GM19193 (cell line): ENCODE measurements around the gene PCSK2.

Experiments
- POLR2A ChIP-seq: IDR thresholded peaks from 4 replicates; pipeline ENCODE4 v1.6.1; 2011; ENCODE audit not compliant: insufficient read depth, insufficient read length; ENCODE audit errors: extremely low read depth

Gene PCSK2

DNA sequence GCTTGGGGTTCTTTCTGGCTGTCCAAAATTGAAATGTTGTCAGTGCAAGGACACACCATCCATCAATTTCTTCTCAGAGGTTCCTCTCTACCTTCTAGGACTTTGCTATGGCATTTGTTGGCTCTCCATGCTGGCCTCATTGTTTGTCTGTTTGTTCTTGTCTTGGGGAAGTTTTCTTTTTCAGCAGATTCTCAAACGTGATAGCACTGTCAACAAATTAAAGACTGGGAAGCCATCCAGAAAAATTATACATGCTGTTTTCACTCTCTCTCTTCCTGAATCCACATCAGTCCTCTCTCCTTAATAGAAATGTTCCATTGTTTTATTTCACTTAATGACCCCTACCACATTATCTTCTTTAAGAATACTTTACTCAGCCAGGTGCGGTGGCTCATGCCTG is 130.4 kb downstream of the PCSK2 start:
- TF ChIP-seq POLR2A, result no peak

DNA sequence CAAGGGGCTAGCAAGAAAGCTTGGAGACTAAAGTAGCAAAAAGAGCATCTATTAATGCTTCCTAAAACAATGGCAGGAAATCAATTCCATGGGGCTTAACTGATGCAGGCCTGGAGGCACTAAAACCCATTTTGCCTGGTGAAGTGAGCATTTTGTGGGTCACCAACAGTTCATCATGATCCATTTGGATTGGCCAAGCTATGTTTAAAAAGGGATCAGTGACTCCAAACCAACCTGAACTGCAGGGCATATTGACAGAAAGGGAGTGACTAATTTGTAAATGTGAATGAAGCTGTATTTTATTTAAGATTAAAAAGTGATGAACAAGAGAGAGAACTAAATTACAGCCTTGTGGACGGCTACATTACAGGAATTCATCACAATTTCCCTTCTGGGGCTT is 132.0 kb downstream of the PCSK2 start:
- TF ChIP-seq POLR2A, result no peak

DNA sequence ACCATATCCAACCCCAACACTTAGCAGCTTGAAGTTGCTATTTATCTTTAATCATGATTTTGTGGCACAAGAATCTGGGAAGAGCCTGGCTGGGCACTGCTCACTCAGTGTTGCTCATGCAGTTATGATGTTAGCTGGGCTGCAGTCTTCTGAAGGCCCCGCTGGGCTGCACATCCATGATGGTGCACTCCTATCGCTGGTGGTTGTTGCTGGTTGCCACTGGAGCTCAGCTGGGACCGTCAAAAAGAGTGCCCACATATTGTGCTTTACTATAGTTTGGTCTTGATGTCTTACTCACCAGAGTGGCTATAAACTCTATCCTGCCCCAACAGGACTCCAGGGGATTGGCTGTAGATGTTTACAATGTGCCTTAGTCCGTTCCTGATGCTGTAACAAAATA is 137.8 kb downstream of the PCSK2 start:
- no peak for TF ChIP-seq POLR2A

DNA sequence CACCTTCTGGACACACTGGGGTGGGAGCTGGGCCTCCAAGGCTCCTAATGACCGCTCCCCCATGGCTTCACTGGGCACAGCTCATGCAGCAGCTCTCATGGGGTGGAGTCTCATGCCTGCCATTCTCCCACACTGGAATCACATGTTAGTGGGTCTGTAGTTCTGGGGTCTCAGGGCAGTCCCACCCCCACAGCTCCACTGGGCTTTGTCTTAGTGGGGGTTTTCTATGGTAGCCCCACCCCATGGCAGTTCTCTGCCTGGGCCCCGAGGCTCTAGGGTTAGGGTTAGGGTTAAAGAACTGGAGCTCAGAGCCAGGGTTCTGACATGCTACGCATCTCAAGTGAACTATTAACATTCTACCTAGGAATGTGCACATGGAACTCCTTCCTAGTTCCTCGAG is 139.0 kb downstream of the PCSK2 start:
- TF ChIP-seq POLR2A, result no peak

DNA sequence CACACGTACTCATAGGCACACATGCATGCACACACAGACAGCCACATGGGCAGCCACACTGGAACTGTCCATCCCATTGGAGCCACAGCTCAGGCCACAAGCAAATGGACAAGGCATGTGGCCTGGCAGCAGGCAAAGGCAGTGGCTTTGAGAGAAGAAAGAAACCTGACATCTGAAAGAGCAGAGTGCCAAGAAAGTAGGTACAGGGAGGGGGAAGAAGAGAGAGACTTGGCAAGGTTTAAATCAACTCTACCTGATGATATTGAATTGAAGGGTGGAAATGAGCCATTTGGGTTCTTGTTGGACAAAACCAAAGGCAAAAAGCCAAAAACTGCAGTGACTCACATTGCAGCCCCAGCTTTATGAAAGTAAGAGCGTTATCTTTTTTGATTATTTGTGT is 142.7 kb downstream of the PCSK2 start:
- TF ChIP-seq POLR2A, result no peak

DNA sequence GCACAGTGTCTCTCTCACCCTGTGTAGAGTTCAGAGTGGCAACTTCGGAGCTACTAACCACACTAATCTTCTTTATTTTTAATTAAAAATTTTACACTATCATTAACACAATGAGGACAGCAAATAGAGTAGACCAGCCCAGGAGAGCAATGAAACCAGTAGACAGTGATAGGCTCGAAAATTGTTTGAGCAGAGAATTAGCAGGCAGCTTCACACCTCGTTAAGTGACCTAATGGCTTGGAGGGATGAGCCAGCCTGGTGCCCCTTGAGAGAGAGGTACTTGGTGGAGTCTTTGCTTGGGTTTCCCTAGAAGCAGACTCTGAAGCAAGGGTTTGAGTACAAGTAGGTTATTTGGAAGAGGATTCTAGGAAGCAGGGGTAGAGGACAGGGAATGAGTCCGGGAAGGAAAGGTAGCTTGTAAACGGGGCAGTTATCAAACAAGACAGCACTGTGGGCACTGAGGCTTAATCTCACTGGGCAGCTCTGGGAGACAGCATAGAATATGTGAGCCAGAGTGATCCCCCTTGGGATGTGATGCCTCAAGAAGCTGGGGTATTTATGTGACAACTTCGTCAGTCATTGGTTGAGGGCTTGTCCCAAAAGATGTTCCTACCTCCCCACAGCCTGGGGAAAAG is 146.1 kb downstream of the PCSK2 start:
- no peak for TF ChIP-seq POLR2A

DNA sequence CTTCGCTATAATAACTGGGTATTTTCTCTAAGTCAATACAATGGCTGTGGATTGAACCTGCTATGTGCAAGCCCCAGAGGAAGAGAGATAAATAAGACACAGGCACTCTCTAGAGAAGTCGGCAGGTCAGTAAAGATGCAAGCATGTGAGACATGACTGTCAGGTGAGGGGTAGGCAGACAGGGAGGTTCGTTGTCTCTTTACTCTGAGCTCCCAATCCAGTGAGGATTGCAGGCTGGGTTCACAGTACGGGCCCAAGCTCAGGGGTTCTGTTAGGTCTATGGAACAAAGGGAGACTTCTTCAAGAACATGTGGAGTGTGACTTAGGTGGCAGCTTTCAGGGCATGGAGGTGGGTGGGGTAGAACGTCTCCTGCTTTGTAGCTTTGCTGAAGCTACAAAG is 147.2 kb downstream of the PCSK2 start:
- no peak for TF ChIP-seq POLR2A

DNA sequence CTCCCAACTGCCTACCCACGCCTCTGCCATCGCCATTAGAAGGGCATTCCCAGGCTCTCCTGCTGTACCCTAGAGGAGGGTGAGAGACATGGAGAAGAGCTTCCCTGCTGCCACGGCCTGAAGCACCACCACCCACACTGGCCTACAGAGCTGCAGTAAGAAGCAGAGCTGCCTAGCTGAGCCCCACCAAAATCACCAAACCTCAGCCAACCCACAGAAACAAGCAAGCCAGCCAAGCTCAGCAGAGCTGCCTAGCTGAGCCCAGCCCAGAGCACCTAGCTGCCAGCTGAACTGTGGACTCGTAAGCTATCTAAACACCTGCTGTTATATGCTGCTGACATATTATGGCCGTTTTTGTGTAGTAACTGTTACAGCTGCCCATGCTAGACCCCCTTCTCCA is 149.2 kb downstream of the PCSK2 start:
- TF ChIP-seq POLR2A, result no peak

DNA sequence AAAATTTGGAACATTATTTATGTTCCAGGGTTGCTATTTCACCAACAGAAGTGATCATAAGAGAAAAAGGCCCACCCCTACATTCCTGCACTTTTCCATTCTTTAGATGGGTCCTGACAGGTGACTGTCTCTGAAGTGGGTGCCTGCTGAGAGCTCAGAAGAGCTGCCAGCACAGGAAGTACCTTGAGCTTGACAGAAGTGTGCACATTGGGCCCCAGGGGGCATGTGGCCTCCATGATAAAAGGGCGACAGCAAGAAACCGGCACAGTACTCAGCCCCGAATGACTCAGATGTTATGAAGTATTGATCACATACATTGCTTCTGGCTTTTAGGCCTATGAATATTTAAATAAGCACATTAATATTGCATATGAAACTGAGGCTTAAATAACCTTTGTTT is 150.4 kb downstream of the PCSK2 start:
- TF ChIP-seq POLR2A, result no peak

DNA sequence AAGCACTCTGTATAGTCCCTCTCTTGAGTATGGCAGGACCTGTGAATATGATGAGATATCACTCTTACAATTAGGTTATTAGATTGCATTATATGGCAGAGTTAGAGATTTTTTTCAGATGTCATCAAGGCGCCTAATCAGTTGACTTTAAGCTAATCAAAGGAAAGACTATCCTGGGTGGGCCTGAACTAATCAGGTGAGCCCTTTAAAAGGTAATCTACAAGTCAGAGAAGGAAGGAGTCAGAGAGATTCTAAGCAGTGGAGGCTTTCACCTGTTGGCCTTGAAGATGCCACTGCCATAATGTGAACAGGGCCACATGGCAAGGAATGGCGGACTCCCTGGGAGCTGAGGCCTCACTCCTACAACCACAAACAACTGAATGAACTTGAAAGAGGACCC is 152.8 kb downstream of the PCSK2 start:
- no peak for TF ChIP-seq POLR2A

DNA sequence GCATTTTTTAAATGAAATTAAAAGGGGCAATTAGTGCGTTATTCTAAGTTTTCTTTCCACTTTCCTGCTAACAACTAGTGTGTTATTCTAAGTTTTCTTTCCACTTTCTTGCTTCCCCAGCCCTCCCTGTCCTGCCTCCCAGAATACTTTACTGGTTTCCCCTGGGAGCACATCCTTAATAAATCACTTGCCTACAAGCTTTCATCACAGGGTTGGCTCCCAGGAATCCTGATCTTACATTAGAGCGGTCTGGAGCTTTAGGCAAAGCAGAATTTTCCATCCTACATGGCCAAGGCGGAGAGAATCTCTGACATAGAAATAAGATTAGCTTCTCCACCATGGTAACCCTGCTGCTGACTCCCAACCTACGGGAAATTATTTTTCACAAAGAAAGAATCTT is 154.0 kb downstream of the PCSK2 start:
- TF ChIP-seq POLR2A, result no peak

DNA sequence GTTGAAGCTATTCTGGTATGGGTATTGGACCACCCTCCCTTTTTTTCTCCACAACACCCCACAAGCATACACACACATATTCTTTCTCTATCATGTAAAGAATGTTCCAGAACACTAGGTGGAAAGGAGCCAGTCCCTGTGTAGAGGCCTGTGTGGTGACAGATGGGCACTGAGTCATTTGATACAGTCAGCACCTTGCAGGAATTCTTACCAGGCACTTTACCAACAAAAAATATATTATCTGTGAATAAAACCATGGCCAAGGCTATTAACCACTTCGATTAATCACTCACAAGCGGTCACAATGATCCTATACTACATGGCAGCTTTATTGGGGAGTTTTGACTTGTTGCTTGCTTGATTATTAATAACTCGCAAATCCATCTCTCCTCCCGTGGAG is 154.9 kb downstream of the PCSK2 start:
- TF ChIP-seq POLR2A, result no peak

DNA sequence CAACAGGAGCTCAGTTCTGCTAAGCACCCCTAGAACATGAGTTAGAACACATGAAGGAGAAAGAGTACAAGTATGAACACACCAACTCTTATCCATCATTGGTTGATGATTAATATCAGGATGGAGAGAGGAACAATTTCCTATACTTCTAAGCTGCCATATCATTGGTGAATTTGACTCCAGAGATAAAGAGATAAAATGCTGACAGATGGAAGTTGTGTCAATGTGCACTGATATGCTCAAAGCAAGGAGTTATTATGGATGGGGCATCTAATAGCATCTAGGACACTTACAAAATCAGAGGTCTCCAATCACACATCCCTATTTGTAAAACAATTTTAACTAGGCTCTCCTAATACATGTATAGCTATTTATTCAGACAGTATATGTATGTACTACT is 159.0 kb downstream of the PCSK2 start:
- no peak for TF ChIP-seq POLR2A

DNA sequence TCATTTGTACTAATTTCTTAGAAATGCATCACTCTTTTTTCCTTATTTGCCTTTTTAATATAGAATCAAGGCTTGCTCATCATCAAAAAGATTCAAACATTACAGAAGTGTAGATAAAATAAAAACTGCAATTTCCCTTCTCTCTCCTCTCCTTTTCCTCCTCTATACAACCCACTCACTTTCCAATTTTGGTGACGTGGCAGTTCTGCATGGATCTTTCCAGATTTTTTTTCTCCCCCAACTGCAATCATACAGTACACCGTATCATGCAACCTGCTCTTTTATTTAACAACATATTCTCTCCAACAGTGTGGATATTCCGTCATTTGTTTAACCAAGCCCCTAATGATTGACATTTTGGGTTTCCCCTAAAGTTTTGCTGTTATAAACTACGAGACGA is 163.8 kb downstream of the PCSK2 start:
- TF ChIP-seq POLR2A, result no peak

DNA sequence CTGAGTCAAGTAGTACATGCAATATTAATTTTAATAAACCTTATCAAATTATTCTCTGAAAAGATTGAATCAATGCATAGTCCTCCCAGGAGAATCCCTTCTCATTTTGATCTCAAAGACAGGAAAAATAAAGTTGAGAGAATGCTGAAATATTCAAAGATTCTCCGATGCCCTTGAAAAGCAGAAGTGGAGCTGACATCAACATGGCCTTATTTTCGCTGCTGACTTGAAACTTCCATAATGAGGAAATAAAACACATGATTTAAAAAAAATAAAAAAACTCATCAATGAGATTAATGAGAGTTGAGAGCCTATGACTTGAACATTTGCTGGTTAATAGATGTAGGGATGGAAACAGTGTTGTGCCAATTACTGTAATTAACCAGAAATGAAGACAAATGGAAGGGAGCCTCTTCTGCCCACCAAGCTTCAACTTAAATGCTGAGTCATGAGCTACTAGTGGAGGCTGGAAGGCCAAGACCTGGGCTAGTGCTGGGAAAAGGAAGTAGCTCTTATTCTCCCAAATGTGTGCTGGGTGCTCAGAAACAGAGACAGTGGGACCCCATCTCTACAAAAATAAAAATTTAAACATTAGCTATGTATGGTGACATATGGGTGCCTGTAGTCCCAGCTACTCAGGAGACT is 164.4 kb downstream of the PCSK2 start:
- no peak for TF ChIP-seq POLR2A

DNA sequence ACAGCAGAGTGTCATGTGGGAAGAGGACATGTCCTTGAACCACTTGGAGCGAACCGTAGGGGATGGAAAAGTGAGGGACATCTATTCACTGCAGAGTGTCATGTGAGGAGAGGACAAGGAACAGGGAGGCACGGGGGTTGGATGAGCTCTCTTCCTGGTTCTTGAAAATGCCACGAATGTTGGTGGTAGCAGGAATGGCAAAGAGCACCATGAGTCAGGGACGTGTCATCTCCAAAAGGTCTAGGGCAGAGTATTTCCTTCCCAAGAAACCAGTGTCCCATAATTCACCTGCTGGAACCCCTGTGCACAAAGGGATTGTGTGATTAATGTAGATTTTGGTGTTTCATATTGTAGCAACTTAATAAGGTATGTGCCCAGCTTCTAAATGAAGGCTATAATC is 167.6 kb downstream of the PCSK2 start:
- TF ChIP-seq POLR2A, result no peak

DNA sequence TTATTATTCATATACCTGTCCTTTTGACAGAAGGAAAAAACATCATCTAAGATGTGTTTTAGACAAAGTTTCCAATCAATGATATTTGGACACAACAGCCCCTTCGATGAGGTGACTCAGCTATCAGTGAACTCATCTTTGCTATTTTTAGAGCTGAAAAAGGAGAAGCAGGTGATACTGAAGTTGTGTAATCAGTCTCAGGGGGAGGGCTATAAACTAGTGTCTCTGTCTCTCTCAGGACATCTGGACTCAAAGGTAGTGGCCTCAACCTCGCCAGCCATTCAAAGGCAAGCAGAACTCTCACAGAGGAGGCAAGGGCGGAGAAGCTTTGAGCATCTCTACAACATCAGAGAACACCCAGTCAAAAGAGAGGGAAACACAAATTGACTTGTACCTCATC is 168.9 kb downstream of the PCSK2 start:
- TF ChIP-seq POLR2A, result no peak
